G401.6 (cell line): ENCODE results near the gene PRR30.
"Not testable (repeated sequence)": the region's sequence is repeated elsewhere in the genome, so short reads cannot be mapped to it uniquely, and the experiment has no call there.

Source experiments
- FAIRE-seq: peaks from 2 replicates; lab custom pipeline; 2012; peaks lifted over from hg19 to GRCh38; lab: Jason Lieb, UNC

The PRR30 gene

GRCh38 chr2:27139310-27139709 lies at the start of gene PRR30:
Gene PRR30 (minus strand): TSS chr2:27139410. CDS start chr2:27138329, 1,081 bp downstream.
- no peak for FAIRE-seq

- FAIRE-seq = no peak
Observed at GRCh38 chr2:27186613-27187345, 47.6 kb upstream of the PRR30 start.

- no peak for FAIRE-seq
Observed at GRCh38 chr2:27185331-27186026, 46.3 kb upstream of the PRR30 start.

- FAIRE-seq = no peak
Observed at GRCh38 chr2:27184115-27184514, 44.9 kb upstream of the PRR30 start.

- no peak for FAIRE-seq
Observed at GRCh38 chr2:27182346-27182745, 43.1 kb upstream of the PRR30 start.

- FAIRE-seq = no peak
Observed at GRCh38 chr2:27179344-27180000, 40.3 kb upstream of the PRR30 start.

- FAIRE-seq = no peak
Observed at GRCh38 chr2:27178469-27178868, 39.3 kb upstream of the PRR30 start.

- no peak for FAIRE-seq
Observed at GRCh38 chr2:27177441-27178351, 38.5 kb upstream of the PRR30 start.

- not testable (repeated sequence) for FAIRE-seq
Observed at GRCh38 chr2:27175781-27176180, 36.6 kb upstream of the PRR30 start.

GRCh38 chr2:27175330-27175729 lies 36.1 kb upstream of the PRR30 start:
- FAIRE-seq = no peak

- no peak for FAIRE-seq
Observed at GRCh38 chr2:27174638-27175037, 35.4 kb upstream of the PRR30 start.

GRCh38 chr2:27171351-27171848 lies 32.2 kb upstream of the PRR30 start:
- no peak for FAIRE-seq

GRCh38 chr2:27170581-27171337 lies 31.5 kb upstream of the PRR30 start:
- no peak for FAIRE-seq

- FAIRE-seq = no peak
Observed at GRCh38 chr2:27164960-27165763, 26.0 kb upstream of the PRR30 start.

GRCh38 chr2:27162151-27163121 lies 23.2 kb upstream of the PRR30 start:
- no peak for FAIRE-seq

GRCh38 chr2:27160191-27160590 lies 21.0 kb upstream of the PRR30 start:
- FAIRE-seq = no peak

- FAIRE-seq = no peak
Observed at GRCh38 chr2:27159271-27159670, 20.1 kb upstream of the PRR30 start.

GRCh38 chr2:27158468-27158867 lies 19.3 kb upstream of the PRR30 start:
- FAIRE-seq = no peak

- FAIRE-seq = no peak
Observed at GRCh38 chr2:27155069-27155520, 15.9 kb upstream of the PRR30 start.
